DOHH2 (cell line): ENCODE results near the gene NXPH2.

Experiments used
- H3F3A ChIP-seq: fragments of 200-600 bp; sonication (generic), shearing (Covaris generic); 2 replicates; pipeline ENCODE4 v1.6.0; 2016; ENCODE audit warnings: antibody characterized with exemption, mild to moderate bottlenecking; ENCODE audit not compliant: control insufficient read depth, insufficient read depth
- H3K27ac ChIP-seq: fragments of 200-600 bp; sonication (generic); 2 replicates; pipeline ENCODE4 v1.5.1; 2014; ENCODE audit warnings: low read depth, mild to moderate bottlenecking, low read length, moderate library complexity
- H3K27me3 ChIP-seq: fragments of 200-600 bp; sonication (generic); 2 replicates; pipeline ENCODE4 v1.6.1; 2014; ENCODE audit warnings: mild to moderate bottlenecking, low read length, mixed read lengths; ENCODE audit not compliant: control insufficient read depth
- H3K36me3 ChIP-seq: fragments of 200-600 bp; sonication (generic); 2 replicates; pipeline ENCODE4 v1.6.1; 2014; ENCODE audit warnings: mild to moderate bottlenecking, low read length, moderate library complexity, mixed read lengths; ENCODE audit not compliant: control insufficient read depth
- H3K4me1 ChIP-seq: fragments of 200-600 bp; sonication (generic); 2 replicates; pipeline ENCODE4 v1.6.1; 2014; ENCODE audit warnings: mild to moderate bottlenecking, low read length, mixed read lengths; ENCODE audit not compliant: control insufficient read depth
- H3K4me2 ChIP-seq: fragments of 200-600 bp; sonication (generic); 2 replicates; pipeline ENCODE4 v1.6.0; 2014; ENCODE audit warnings: mild to moderate bottlenecking, low read length, moderate library complexity
- H3K4me3 ChIP-seq: fragments of 200-600 bp; sonication (generic); 2 replicates; pipeline ENCODE4 v1.5.1; 2014; ENCODE audit warnings: mild to moderate bottlenecking, low read length, mixed read lengths
- H3K79me2 ChIP-seq: fragments of 200-600 bp; sonication (generic); 2 replicates; pipeline ENCODE4 v1.6.1; 2014; ENCODE audit warnings: mild to moderate bottlenecking, low read length, mixed read lengths; ENCODE audit not compliant: control insufficient read depth
- H3K9me2 ChIP-seq: fragments of 200-600 bp; sonication (generic); replicated peaks from 2 replicates; pipeline ENCODE4 v1.6.1; 2014; ENCODE audit warnings: mild to moderate bottlenecking, low read length, mixed read lengths; ENCODE audit not compliant: control insufficient read depth
- H3K9me3 ChIP-seq: fragments of 200-600 bp; sonication (generic); 2 replicates; pipeline ENCODE4 v1.6.1; 2014; ENCODE audit warnings: antibody characterized with exemption, low read length, mixed read lengths; ENCODE audit not compliant: control insufficient read depth, insufficient read depth
- H4K20me1 ChIP-seq: fragments of 200-600 bp; sonication (generic); 2 replicates; pipeline ENCODE4 v1.6.0; 2014; ENCODE audit warnings: low read depth, mild to moderate bottlenecking, antibody characterized with exemption, low read length, moderate library complexity; ENCODE audit not compliant: control insufficient read depth, insufficient read depth
- EZH2phosphoT487 ChIP-seq: fragments of 200-600 bp; sonication (generic); IDR thresholded peaks from 2 replicates; pipeline ENCODE4 v1.6.1; 2017; ENCODE audit warnings: borderline replicate concordance, mild to moderate bottlenecking, antibody characterized with exemption, low read length, moderate library complexity, mixed read lengths
- TF ChIP-seq, protein P1 (sequence below): fragments of 200-600 bp; sonication (generic); IDR thresholded peaks from one replicate; pipeline ENCODE4 v1.5.1; 2014; ENCODE audit warnings: antibody characterized with exemption, mild to moderate bottlenecking, low read depth, low read length; ENCODE audit not compliant: poor library complexity, severe bottlenecking

NXPH2 gene

DNA sequence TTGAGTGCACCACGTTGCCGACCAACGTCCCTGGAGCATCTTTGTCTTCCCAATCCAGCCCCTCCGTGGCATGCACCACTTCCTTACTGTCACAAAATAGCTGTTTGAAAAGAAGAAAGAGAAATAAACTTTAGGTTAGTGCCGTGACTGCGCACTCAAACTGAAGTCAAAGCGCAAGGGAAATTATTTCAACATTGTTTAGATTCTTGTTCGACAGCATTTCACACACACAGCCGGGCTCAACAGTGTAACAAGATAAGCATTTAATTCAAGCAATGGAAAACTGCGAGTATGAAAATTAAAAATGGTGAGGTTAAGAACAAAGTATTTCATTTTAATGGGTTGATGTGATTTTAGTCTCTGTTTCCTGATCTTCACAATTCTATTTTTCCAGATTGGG lies 108.6 kb downstream of the NXPH2 start:
- TF ChIP-seq, protein P1, sequence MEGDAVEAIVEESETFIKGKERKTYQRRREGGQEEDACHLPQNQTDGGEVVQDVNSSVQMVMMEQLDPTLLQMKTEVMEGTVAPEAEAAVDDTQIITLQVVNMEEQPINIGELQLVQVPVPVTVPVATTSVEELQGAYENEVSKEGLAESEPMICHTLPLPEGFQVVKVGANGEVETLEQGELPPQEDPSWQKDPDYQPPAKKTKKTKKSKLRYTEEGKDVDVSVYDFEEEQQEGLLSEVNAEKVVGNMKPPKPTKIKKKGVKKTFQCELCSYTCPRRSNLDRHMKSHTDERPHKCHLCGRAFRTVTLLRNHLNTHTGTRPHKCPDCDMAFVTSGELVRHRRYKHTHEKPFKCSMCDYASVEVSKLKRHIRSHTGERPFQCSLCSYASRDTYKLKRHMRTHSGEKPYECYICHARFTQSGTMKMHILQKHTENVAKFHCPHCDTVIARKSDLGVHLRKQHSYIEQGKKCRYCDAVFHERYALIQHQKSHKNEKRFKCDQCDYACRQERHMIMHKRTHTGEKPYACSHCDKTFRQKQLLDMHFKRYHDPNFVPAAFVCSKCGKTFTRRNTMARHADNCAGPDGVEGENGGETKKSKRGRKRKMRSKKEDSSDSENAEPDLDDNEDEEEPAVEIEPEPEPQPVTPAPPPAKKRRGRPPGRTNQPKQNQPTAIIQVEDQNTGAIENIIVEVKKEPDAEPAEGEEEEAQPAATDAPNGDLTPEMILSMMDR = no peak
- TF ChIP-seq EZH2phosphoT487 = no peak
- Histone ChIP-seq H3K4me3 (no peak overlapping the region), H3K27me3 (no peaks in the 10 kb centered on the region), H3K9me3 (no peaks in the 10 kb centered on the region), H3K36me3 (no peaks in the 10 kb centered on the region), H3K27ac (no peak overlapping the region), H4K20me1 (no peaks in the 10 kb centered on the region), H3K79me2 (no peaks in the 10 kb centered on the region), H3K4me2 (no peak overlapping the region), H3F3A (no peaks in the 10 kb centered on the region), H3K4me1 (no peaks in the 10 kb centered on the region), H3K9me2 (no peaks in the 10 kb centered on the region)

DNA sequence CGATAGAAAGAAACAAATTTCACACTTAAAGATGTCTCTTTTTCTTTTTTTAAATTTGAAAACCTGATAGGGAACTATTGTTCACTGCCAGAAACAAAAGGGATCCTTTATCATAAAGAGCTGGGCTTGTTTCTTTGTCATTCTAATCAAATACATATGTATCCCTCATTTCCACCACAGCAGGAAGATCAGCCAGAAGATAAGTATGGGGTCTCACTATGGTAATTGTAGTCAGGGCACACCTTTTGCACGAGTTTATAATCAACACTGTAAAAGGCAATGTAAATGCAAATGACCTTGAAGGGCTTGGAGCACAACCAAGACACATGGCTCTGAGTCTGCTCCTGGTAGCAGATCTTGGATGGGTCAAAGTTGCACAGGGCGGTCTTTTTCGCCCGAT lies 109.5 kb downstream of the NXPH2 start:
- TF ChIP-seq, protein P1 = no peak
- no peak for TF ChIP-seq EZH2phosphoT487
- no peak overlapping the region for H3K4me2 ChIP-seq
- H3K27ac ChIP-seq = no peak overlapping the region
- H3K9me2 ChIP-seq = no peaks in the 10 kb centered on the region
- no peaks in the 10 kb centered on the region for H3K36me3 ChIP-seq
- H3K79me2 ChIP-seq = no peaks in the 10 kb centered on the region
- no peaks in the 10 kb centered on the region for H3K9me3 ChIP-seq
- H3K4me3 ChIP-seq = no peak overlapping the region
- no peaks in the 10 kb centered on the region for H3K4me1 ChIP-seq
- H3F3A ChIP-seq = no peaks in the 10 kb centered on the region
- H3K27me3 ChIP-seq = no peaks in the 10 kb centered on the region
- no peaks in the 10 kb centered on the region for H4K20me1 ChIP-seq

DNA sequence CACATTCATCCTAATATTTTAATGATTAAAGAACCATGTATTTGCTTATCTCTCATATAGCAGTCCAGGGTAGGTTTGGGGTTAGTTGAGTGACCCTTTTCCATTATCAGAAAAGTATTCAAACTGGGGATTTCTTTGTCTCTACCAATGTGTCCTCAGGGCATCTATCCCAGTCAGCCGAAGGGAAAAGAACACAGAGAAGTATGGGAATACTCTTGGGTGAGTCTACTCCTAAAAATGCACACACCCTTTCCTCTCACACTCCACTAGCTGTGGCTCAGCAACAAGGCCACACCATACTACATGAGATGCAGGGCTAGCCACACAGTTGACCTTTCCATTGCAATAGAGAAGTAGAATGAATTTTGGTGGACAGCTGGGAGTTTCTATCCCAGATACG lies 114.3 kb downstream of the NXPH2 start:
- no peak overlapping the region for H3K4me3 ChIP-seq
- no peak overlapping the region for H3K4me2 ChIP-seq
- no peaks in the 10 kb centered on the region for H3K79me2 ChIP-seq
- no peaks in the 10 kb centered on the region for H3K36me3 ChIP-seq
- no peaks in the 10 kb centered on the region for H3K4me1 ChIP-seq
- TF ChIP-seq, protein P1 = no peak
- TF ChIP-seq EZH2phosphoT487 = no peak
- H3K9me3 ChIP-seq = no peaks in the 10 kb centered on the region
- no peak overlapping the region for H3K27ac ChIP-seq
- no peaks in the 10 kb centered on the region for H3K9me2 ChIP-seq
- H4K20me1 ChIP-seq = no peaks in the 10 kb centered on the region
- H3K27me3 ChIP-seq = no peaks in the 10 kb centered on the region
- H3F3A ChIP-seq = no peaks in the 10 kb centered on the region
